Upper lobe of left lung (tissue), 4 donors: ENCODE measurements around the gene CDK7.

Experiments used
- POLR2A ChIP-seq, 4 donors: fragments of 450-650 bp; IDR thresholded peaks; one replicate each; pipeline ENCODE4 v1.5.1; 2016 to 2017; ENCODE audit warnings: antibody characterized with exemption in 4 of 4, mild to moderate bottlenecking in 2 of 4
- TF ChIP-seq, protein P1 (sequence below), 6 experiments: fragments of 450-650 bp in 4 of 6; fragments of 200-600 bp in 2 of 6; sonication (generic) in 2 of 6; IDR thresholded peaks; one replicate each; pipeline ENCODE4 v1.5.1; 2016 to 2019; ENCODE audit warnings: antibody characterized with exemption in 6 of 6

GRCh38 chr5:69276422-69277174 lies 41.9 kb downstream of the CDK7 start:
- TF ChIP-seq, protein P1, sequence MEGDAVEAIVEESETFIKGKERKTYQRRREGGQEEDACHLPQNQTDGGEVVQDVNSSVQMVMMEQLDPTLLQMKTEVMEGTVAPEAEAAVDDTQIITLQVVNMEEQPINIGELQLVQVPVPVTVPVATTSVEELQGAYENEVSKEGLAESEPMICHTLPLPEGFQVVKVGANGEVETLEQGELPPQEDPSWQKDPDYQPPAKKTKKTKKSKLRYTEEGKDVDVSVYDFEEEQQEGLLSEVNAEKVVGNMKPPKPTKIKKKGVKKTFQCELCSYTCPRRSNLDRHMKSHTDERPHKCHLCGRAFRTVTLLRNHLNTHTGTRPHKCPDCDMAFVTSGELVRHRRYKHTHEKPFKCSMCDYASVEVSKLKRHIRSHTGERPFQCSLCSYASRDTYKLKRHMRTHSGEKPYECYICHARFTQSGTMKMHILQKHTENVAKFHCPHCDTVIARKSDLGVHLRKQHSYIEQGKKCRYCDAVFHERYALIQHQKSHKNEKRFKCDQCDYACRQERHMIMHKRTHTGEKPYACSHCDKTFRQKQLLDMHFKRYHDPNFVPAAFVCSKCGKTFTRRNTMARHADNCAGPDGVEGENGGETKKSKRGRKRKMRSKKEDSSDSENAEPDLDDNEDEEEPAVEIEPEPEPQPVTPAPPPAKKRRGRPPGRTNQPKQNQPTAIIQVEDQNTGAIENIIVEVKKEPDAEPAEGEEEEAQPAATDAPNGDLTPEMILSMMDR (IDR thresholded peaks at IDR 0.05): no peak
- no peak for TF ChIP-seq POLR2A (IDR thresholded peaks at IDR 0.05)
